Fibroblast of peridontal ligament (primary cell): ENCODE results near the gene CD3G.

Experiments
- DNase-seq: peaks from one replicate; pipeline ENCODE4 v3.0.0-alpha.2; 2010; ENCODE audit errors: extremely low read depth

The CD3G gene

GRCh38 chr11:118325283-118325682 lies 18.9 kb upstream of the CD3G start:
- DNase-seq: no peak

GRCh38 chr11:118328745-118329144 lies 15.4 kb upstream of the CD3G start:
- DNase-seq: no peak

DNA sequence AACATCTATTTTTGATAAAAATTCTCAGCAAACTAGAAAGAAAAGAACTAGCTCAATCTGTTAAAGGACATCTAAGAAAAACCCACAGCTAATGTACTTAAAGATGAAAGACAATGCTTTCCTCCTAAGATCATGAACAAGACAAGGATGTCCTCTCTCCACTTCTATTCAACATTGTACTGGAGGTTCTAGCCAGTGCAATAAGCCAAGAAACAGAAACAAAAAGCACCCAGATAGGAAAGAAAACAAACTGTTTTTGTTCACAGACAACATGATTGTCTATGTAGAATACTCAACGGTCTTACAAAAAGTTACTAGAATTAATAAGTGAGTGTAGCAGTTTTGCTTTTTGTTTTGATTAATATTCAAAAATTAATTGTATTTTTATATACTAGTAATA lies 9.4 kb upstream of the CD3G start:
- DNase-seq: no peak

DNA sequence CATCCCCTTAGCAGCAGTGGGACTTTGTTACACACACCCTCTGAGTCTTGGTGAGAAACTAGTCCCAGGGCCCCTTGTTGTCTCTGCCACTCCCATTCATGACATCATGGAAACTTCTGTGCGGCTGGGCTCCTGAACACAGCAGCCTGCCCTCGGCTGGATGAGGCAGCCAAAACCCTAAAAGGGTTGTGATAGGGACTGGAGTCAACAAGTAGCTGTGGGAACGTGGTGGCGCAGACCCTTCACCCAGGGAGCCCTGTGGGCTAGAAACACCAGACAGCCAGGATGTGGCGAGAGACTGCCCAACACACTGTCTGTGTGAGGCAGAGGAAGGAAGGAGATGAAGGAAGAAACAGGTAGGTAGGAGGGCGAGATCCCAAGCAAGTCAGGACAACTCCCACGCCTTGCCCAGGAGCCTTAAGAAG lies 5.5 kb upstream of the CD3G start:
- DNase-seq: no peak

- no peak for DNase-seq
These were observed 4.7 kb upstream of the CD3G start for GRCh38 chr11:118339281-118339961.

GRCh38 chr11:118340449-118340848 lies 3.7 kb upstream of the CD3G start:
- no peak for DNase-seq

DNA sequence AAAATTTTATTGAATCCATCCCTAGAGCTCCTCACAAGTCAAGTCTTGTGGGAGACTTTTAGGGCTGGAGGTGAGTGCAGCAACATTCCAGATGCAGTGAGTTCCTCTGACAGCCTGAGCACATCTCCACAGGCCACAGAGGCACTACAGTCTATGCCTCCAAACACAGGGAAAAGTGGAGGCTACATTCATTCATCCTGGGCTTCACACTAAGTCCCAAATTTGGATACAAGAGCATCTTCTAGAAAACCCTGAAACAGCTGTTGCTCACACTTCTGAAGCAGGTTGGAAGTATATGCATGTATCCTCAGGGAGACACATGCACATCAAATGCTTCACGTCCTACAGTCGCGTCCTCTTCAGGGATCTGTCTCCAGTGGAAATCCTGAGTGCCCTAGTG lies 2.9 kb upstream of the CD3G start:
- no peak for DNase-seq

GRCh38 chr11:118341815-118342489 lies 2.2 kb upstream of the CD3G start:
- DNase-seq: no peak

- no peak for DNase-seq
These were observed 1.5 kb upstream of the CD3G start, which contains the start of gene CD3D for GRCh38 chr11:118342503-118343161. Gene CD3D, minus strand, starts transcription at chr11:118342705. Its CDS starts 98 bp downstream, at chr11:118342607.

- no peak for DNase-seq
These were observed 896 bp upstream of the CD3G start for GRCh38 chr11:118343248-118343647.

GRCh38 chr11:118349475-118349874 lies 5.3 kb downstream of the CD3G start:
- DNase-seq: no peak

GRCh38 chr11:118353084-118353710 lies 9.1 kb downstream of the CD3G start:
- DNase-seq: peak; percentile 53

GRCh38 chr11:118358071-118358470 lies 13.9 kb downstream of the CD3G start:
- peak; percentile 86 for DNase-seq

DNA sequence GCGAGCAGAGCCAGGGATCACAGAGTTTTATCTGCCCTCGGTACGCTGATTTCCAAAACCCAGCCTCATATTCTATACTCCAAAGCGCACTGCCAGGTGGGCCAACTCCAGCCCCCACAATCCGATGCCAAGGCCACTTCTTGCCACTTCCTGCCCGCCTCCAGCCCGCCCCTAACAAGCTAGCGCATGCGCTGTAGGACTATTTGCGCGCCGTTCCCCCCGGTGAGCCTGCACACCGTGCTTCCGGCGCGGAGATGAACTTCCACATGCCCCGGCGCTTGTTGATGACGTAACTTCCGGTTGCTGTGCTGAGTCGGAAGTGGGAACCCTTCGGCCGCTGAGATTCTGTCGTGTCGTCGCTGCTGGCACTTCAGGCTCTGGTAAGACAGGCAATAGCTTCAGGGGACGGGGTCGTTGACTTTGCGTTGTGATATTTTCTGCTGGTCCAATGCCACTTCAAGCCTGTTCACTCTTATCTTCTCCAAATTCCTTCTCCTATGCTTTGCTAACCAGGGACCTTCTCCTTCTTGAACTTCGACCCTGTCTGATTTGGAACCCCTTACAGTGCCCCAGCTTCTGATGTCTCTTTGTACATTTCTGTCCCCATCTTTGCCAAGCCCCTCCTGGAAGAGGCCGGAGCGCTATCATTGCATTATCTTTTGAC lies 15.3 kb downstream of the CD3G start, which contains the start of gene UBE4A:
UBE4A (plus strand) TSS at position 306 of the 664 bp plus-strand sequence. CDS start 5,481 bp downstream, outside the sequence.
- peak; percentile 94 for DNase-seq

GRCh38 chr11:118364956-118365615 lies 20.9 kb downstream of the CD3G start:
- no peak for DNase-seq

DNA sequence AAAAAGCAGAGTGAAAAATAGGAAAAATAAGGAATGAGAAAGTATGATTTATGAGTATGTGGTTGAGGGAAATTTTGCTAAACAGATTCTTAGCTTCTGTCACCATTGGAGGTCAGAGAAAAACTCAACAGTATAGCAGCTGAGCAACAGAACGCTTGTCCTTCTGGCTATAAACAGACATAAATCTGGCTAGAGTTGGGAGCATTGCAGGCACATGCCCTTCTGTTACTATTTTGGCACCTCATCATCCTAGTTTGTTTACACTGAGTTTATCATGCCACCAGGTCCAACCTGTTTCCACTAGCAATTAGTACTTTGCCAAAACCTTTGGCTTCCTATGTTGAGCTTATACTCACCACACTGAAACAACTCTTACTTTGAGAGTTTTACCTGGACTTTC lies 22.1 kb downstream of the CD3G start:
- no peak for DNase-seq

DNA sequence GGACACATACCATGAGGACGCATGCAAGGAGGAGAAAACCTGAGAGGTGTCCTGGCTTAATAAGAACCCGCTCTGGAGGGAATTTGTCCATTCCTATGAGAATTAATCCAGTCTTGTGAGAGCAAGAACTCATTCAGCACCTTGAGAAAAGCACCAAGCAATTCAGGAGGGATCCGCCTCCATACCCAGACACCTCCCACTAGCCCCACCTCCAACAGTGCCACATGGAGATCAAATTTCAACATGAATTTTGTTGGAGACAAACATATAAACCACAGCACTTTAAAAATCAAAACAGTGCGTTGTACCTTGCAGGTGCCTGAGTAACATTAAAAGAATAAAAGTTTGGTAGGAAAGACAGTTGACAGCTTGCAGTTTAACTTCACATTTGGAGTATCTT lies 26.6 kb downstream of the CD3G start:
- DNase-seq: no peak

- no peak for DNase-seq
These were observed 29.1 kb downstream of the CD3G start for GRCh38 chr11:118373263-118373662.

- no peak for DNase-seq
These were observed 29.7 kb downstream of the CD3G start for GRCh38 chr11:118373871-118374270.

DNA sequence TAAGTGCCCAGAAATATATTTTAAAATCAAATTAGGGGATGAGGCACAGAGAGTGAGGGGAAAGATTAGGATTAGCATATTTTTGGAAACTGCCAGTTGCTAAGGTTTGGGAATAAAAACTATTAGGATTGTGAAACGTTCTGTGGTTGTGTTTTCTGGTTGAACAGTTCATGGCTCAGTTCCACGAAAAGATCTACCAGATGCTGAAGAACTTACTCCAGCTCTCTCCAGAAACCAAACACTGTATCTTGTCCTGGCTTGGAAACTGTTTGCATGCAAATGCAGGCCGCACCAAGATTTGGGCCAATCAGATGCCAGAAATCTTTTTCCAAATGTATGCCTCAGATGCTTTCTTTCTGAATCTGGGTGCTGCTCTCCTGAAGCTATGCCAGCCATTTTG lies 30.6 kb downstream of the CD3G start:
- DNase-seq: peak; percentile 65

- DNase-seq: no peak
These were observed 31.8 kb downstream of the CD3G start for GRCh38 chr11:118375978-118376377.
